IMR-90 (cell line): ENCODE measurements around the gene MRTFA. TPM values are rescaled to one million over a fixed set of nuclear protein-coding genes. Genes with fewer than 3 reads are reported as not detected.
A peak's percentile ranks its signal among the peaks of the same experiment; 100 is the strongest.

ENCODE experiments used
- ATAC-seq: fragments of 200-7000 bp; cut with Tn5 transposase; 2 replicates; pipeline ENCODE4 v1.9.1; 2020; ENCODE audit warnings: low read depth, mild to moderate bottlenecking, moderate library complexity
- BruUV-seq: library from RNA; stranded (reverse); fragments of 400-500 nt; replicated peaks from 2 replicates; lab custom pipeline; 2021; lab: Mats Ljungman, UMichigan
- CTCF ChIA-PET: fragments of 300-600 bp; formaldehyde crosslinking; extraction: SDS; loops from one replicate; lab custom pipeline; 2021; ENCODE audit warnings: antibody characterized with exemption; lab: Yijun Ruan, JAX
- POLR2A ChIA-PET: fragments of 300-600 bp; sonication (Branson Sonifier 250); formaldehyde crosslinking; loops from one replicate; lab custom pipeline; 2022; ENCODE audit warnings: antibody characterized with exemption; ENCODE audit not compliant: unreplicated experiment; lab: Charles Lee
- DNase-seq: peaks from one replicate; pipeline ENCODE4 v3.0.0; 2013
- H2AFZ ChIP-seq: replicated peaks from 2 replicates; pipeline ENCODE3; 2013; ENCODE audit warnings: low read length, mild to moderate bottlenecking; ENCODE audit not compliant: poor library complexity
- H2AK5ac ChIP-seq: 2 replicates; pipeline ENCODE4 v1.6.1; 2013; ENCODE audit warnings: low read depth, low read length, inconsistent platforms
- H2AK9ac ChIP-seq: replicated peaks from 2 replicates; pipeline ENCODE3; 2013; ENCODE audit warnings: mild to moderate bottlenecking, low read depth, low read length, moderate library complexity; ENCODE audit not compliant: poor library complexity
- H2BK120ac ChIP-seq: 2 replicates; pipeline ENCODE4 v1.6.1; 2013; ENCODE audit warnings: low read depth, low read length, inconsistent platforms
- H2BK15ac ChIP-seq: 3 replicates; pipeline ENCODE4 v1.6.1; 2013; ENCODE audit warnings: low read depth, low read length, inconsistent platforms
- H2BK20ac ChIP-seq: 2 replicates; pipeline ENCODE4 v1.6.1; 2013; ENCODE audit warnings: low read depth, mild to moderate bottlenecking, inconsistent platforms, low read length, moderate library complexity
- H2BK5ac ChIP-seq: 2 replicates; pipeline ENCODE4 v1.6.1; 2013; ENCODE audit warnings: mild to moderate bottlenecking, low read depth, low read length, inconsistent platforms; ENCODE audit not compliant: poor library complexity, severe bottlenecking
- H3K14ac ChIP-seq: replicated peaks from 2 replicates; pipeline ENCODE4 v1.6.1; 2013; ENCODE audit warnings: low read depth, low read length, inconsistent platforms
- H3K18ac ChIP-seq: 2 replicates; pipeline ENCODE4 v1.6.1; 2013; ENCODE audit warnings: low read depth, low read length, control low read depth
- H3K23ac ChIP-seq: 2 replicates; pipeline ENCODE4 v1.6.1; 2013; ENCODE audit warnings: low read depth, low read length, inconsistent platforms
- H3K27ac ChIP-seq: 2 replicates; pipeline ENCODE4 v1.5.1; 2013; ENCODE audit warnings: mild to moderate bottlenecking, control low read depth, low read length; ENCODE audit not compliant: insufficient read depth
- H3K27me3 ChIP-seq: 2 replicates; pipeline ENCODE4 v1.6.1; 2013; ENCODE audit warnings: low read length; ENCODE audit not compliant: control insufficient read depth, insufficient read depth
- H3K36me3 ChIP-seq: 2 replicates; pipeline ENCODE4 v1.6.1; 2013; ENCODE audit warnings: low read length, mixed read lengths; ENCODE audit not compliant: control insufficient read depth, insufficient read depth
- H3K4ac ChIP-seq: 2 replicates; pipeline ENCODE4 v1.6.1; 2013; ENCODE audit warnings: low read depth, low read length, inconsistent platforms
- H3K4me1 ChIP-seq: 2 replicates; pipeline ENCODE4 v1.6.1; 2013; ENCODE audit warnings: low read length, mixed read lengths; ENCODE audit not compliant: control insufficient read depth, insufficient read depth
- H3K4me2 ChIP-seq: 2 replicates; pipeline ENCODE4 v1.6.1; 2013; ENCODE audit warnings: low read depth, mild to moderate bottlenecking, control low read depth, low read length, moderate library complexity
- H3K4me3 ChIP-seq: 2 replicates; pipeline ENCODE4 v1.5.1; 2013; ENCODE audit warnings: low read depth, mild to moderate bottlenecking, control low read depth, low read length, moderate library complexity; ENCODE audit not compliant: insufficient read depth
- H3K56ac ChIP-seq: 2 replicates; pipeline ENCODE4 v1.6.1; 2013; ENCODE audit warnings: low read length, inconsistent platforms; ENCODE audit not compliant: insufficient read depth; ENCODE audit errors: extremely low read depth
- H3K79me1 ChIP-seq, 2 experiments: 2 replicates each; pipeline ENCODE4 v1.6.1; 2013; ENCODE audit warnings: low read length in 2 of 2, inconsistent platforms in 1 of 2, low read depth in 1 of 2
- H3K9ac ChIP-seq: 2 replicates; pipeline ENCODE4 v1.6.1; 2013; ENCODE audit warnings: low read depth, low read length, control low read depth
- H3K9me1 ChIP-seq: 2 replicates; pipeline ENCODE4 v1.6.1; 2013; ENCODE audit warnings: low read length, inconsistent platforms; ENCODE audit not compliant: insufficient read depth
- H3K9me3 ChIP-seq: 2 replicates; pipeline ENCODE4 v1.6.1; 2013; ENCODE audit warnings: low read length; ENCODE audit not compliant: control insufficient read depth, insufficient read depth
- H4K20me1 ChIP-seq: 2 replicates; pipeline ENCODE4 v1.6.1; 2013; ENCODE audit warnings: low read length, inconsistent platforms; ENCODE audit not compliant: insufficient read depth
- H4K5ac ChIP-seq: 2 replicates; pipeline ENCODE4 v1.6.1; 2013; ENCODE audit warnings: mild to moderate bottlenecking, low read depth, low read length, control low read depth
- H4K8ac ChIP-seq, 2 experiments: 2 replicates each; pipeline ENCODE4 v1.6.1; 2013; ENCODE audit warnings: low read depth in 2 of 2, low read length in 2 of 2, control low read depth in 1 of 2, inconsistent platforms in 1 of 2
- H4K91ac ChIP-seq: 2 replicates; pipeline ENCODE4 v1.6.1; 2013; ENCODE audit warnings: low read depth, low read length, inconsistent platforms; ENCODE audit not compliant: insufficient read depth
- BHLHE40 ChIP-seq: fragments of 150-350 bp; IDR thresholded peaks from 2 replicates; pipeline ENCODE4 v1.6.1; 2016; ENCODE audit warnings: mild to moderate bottlenecking, low read depth, low read length
- CEBPB ChIP-seq: IDR thresholded peaks from 2 replicates; pipeline ENCODE4 v1.6.1; 2012; ENCODE audit warnings: low read depth, low read length, improper control_type of control experiment
- CHD1 ChIP-seq: IDR thresholded peaks from 2 replicates; pipeline ENCODE4 v1.6.1; 2012; ENCODE audit warnings: low read depth, low read length, improper control_type of control experiment
- MAFK ChIP-seq: IDR thresholded peaks from 2 replicates; pipeline ENCODE4 v1.6.1; 2012; ENCODE audit warnings: low read depth, low read length, improper control_type of control experiment
- NFE2L2 ChIP-seq: fragments of 150-350 bp; IDR thresholded peaks from 2 replicates; pipeline ENCODE4 v1.6.1; 2016; ENCODE audit warnings: low read depth, mild to moderate bottlenecking, low read length
- RFX5 ChIP-seq: IDR thresholded peaks from 2 replicates; pipeline ENCODE4 v1.8.0; 2012; ENCODE audit warnings: low read depth, mild to moderate bottlenecking, low read length, moderate library complexity
- WGBS, 2 experiments: methylation state at CpG; one replicate each; pipeline versions ENCODE4 v1.1.5 to v1.1.7; 2013; ENCODE audit warnings: missing lambda C conversion rate in 2 of 2; ENCODE audit not compliant: insufficient read length in 1 of 2; ENCODE audit errors: extremely low coverage in 2 of 2; 5-methylcytosine and 5-hydroxymethylcytosine counted together
- dilution Hi-C: fragments of 300-500 bp; cut with HindIII; formaldehyde crosslinking; loops from one replicate; pipeline ENCODE4 v1.14.3; 2018; ENCODE audit warnings: low sequenced_read_pairs; ENCODE audit not compliant: unreplicated experiment
- in situ Hi-C: fragments of 300-500 bp; cut with MboI; formaldehyde crosslinking; loops from 3 replicates; pipeline ENCODE4 v1.14.3; 2019; ENCODE audit warnings: low sequenced_read_pairs, inconsistent platforms, mixed read lengths
- intact Hi-C: fragments of 100-400 bp; cut with micrococcal nuclease; formaldehyde crosslinking; loops from 2 replicates; pipeline ENCODE4 v1.10.0; 2022
- polyA plus RNA-seq, 3 experiments: library from polyadenylated mRNA; depleted of rRNA; stranded (reverse); fragments of >200 nt; gene quantifications; 2 replicates each; pipeline ENCODE4 v1.2.3, GENCODE V29; 2012; ENCODE audit warnings: low replicate concordance in 1 of 3
- total RNA-seq: library from RNA; depleted of rRNA; stranded (reverse); fragments of >200 nt; gene quantifications from 2 replicates; pipeline ENCODE4 v1.2.3, GENCODE V29; 2012
- TF ChIP-seq, protein P1 (sequence below): conservative IDR thresholded peaks from 2 replicates; pipeline ENCODE4 v1.5.1; 2012; ENCODE audit warnings: mild to moderate bottlenecking, low read depth, low read length, improper control_type of control experiment

MRTFA gene
- total and polyA plus RNA-seq, 2 of the 4 experiments (the other 2 are of a cell fraction) = 12.5 to 17.2 TPM

DNA sequence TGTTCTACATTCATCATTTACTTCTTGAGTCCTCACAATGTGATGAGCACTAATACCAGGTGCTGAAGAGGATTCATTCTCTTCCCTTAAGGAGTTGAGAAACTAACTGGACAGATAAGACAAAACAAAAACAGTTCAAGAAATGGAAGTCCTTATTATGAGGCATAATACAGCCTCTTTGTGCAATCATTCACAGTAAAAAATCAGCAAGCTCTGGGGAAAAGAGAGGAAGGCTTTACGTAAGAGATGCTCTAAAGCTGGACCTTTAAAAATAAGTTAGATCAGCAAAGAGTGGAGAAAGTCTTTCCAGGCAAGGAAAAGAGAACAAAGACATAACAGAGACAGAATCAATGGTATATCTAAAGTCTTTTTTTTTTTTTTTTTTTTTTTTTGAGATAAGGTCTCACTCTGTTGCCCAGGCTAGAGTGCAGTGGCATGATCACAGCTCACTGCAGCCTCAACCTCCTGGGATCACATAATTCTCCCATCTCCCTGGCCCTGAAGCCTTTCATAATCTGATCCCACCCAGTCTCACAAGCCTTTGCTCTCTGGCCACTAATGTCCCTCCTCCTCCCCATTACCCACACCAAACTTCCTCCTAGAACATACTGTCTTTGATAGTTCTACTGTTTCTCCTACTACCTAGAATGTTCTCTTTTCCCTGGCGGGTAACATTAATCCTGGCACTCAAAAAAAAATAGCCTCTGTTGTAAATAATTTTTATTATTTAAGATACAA lies 40.9 kb downstream of the MRTFA start:
- Histone ChIP-seq H3K23ac (no peak overlapping the region), H3K56ac (no peak overlapping the region), H3K27ac (no peak overlapping the region), H2AK5ac (no peak overlapping the region), H3K79me1 (peaks cover 33 to 84% of the 10 kb centered on the region in 2 experiments), H4K20me1 (peaks cover 74% of the 10 kb centered on the region), H2BK5ac (no peak overlapping the region), H3K27me3 (no peaks in the 10 kb centered on the region), H2BK20ac (no peak overlapping the region), H3K14ac (no peak overlapping the region), H3K4me2 (no peak overlapping the region), H3K9ac (no peak overlapping the region), H3K9me3 (no peaks in the 10 kb centered on the region), H4K91ac (no peak overlapping the region), H2AFZ (no peak overlapping the region), H2BK15ac (no peak overlapping the region), H2AK9ac (no peak overlapping the region), H4K8ac (no peak overlapping the region), H4K5ac (no peak overlapping the region), H3K4me3 (no peak overlapping the region), H3K36me3 (no peaks in the 10 kb centered on the region; the same call in 1 of the 2 replicates), H2BK120ac (no peak overlapping the region), H3K18ac (no peak overlapping the region), H3K4ac (no peak overlapping the region), H3K4me1 (peaks cover 7% of the 10 kb centered on the region), H3K9me1 (peaks cover 23% of the 10 kb centered on the region)
- no peak for ATAC-seq
- ChIA-PET POLR2A (no interaction called here), CTCF (no interaction called here)
- no TSS peak for BruUV-seq
- intact Hi-C loops (loop anchor here (5.0 kb wide), 1 partner anchor 42 kb away; the partner anchor contains the start of gene MRTFA), in situ Hi-C loops (no loop called here), dilution Hi-C loops (no loop called here)
- no CpG with 5 or more reads among the region's 2 CpGs for WGBS, 2 experiments
- TF ChIP-seq BHLHE40 (no peak), CHD1 (no peak), NFE2L2 (no peak), RFX5 (no peak), CEBPB (0 out of 2 replicates have a peak, but pooled peaks have one; percentile 9), MAFK (no peak)
- TF ChIP-seq, protein P1, sequence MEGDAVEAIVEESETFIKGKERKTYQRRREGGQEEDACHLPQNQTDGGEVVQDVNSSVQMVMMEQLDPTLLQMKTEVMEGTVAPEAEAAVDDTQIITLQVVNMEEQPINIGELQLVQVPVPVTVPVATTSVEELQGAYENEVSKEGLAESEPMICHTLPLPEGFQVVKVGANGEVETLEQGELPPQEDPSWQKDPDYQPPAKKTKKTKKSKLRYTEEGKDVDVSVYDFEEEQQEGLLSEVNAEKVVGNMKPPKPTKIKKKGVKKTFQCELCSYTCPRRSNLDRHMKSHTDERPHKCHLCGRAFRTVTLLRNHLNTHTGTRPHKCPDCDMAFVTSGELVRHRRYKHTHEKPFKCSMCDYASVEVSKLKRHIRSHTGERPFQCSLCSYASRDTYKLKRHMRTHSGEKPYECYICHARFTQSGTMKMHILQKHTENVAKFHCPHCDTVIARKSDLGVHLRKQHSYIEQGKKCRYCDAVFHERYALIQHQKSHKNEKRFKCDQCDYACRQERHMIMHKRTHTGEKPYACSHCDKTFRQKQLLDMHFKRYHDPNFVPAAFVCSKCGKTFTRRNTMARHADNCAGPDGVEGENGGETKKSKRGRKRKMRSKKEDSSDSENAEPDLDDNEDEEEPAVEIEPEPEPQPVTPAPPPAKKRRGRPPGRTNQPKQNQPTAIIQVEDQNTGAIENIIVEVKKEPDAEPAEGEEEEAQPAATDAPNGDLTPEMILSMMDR = no peak
- no peak for DNase-seq
